GM12864 (cell line): Measurements from ENCODE around the gene DHRS7.

ENCODE experiments used
- DNase-seq: peaks from one replicate; pipeline ENCODE4 v3.0.0-alpha.2; 2011; ENCODE audit warnings: low read depth
- H3K4me3 ChIP-seq: 2 replicates; pipeline ENCODE4 v1.5.1; 2011; ENCODE audit warnings: mild to moderate bottlenecking, low read depth, low read length, control low read depth
- CTCF ChIP-seq: IDR thresholded peaks from 2 replicates; pipeline ENCODE4 v1.5.1; 2011; ENCODE audit warnings: low read depth, mild to moderate bottlenecking, moderate library complexity, low read length, control low read depth, inconsistent platforms; ENCODE audit errors: missing control alignments

Gene DHRS7

DNA sequence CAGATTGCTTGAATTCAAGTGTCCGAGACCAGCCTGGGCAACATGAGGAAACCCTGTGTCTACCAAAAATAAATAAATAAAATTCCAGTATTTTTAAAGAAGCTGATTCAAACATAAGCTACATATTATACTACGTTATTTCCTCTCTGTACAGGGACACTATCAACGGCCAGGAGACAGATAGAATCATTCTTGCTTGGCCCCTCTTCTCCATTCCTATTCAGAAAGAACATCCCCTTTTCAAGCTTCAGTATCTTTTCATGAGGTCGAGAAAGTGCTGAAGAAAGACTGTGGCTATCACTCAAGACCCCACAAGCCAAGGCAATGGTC is 314 bp upstream of the DHRS7 start:
- TF ChIP-seq CTCF: no peak
- peak overlapping the region; percentile 86 for H3K4me3 ChIP-seq
- no peak for DNase-seq

GRCh38 chr14:60164404-60164711 is 840 bp downstream of the DHRS7 start:
- DNase-seq: no peak
- no peak for TF ChIP-seq CTCF
- peak overlapping the region; percentile 86 for H3K4me3 ChIP-seq

DNA sequence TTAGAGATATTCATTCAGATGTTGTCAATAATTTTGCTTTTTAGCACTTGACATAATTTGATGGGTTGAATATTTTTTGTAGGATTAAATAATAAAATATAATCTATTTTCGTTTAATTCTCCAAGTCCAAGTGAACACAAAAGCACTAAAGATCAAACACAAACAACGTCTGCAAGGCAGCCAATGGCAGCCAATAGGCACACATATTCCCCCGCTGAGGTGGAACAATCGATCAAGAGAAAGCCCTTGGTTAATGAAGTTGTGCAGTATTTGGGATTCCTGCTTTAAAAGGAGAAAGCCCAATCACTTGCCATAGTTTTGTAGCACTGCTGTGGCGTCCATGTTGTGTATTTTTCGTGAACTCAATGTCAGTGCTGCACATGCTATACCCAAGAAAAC is 1.5 kb downstream of the DHRS7 start:
- DNase-seq: no peak
- peak overlapping the region; percentile 86; the same call in 1 of the 2 replicates for H3K4me3 ChIP-seq
- TF ChIP-seq CTCF: no peak

- no peak overlapping the region for H3K4me3 ChIP-seq
- DNase-seq: no peak
- no peak for TF ChIP-seq CTCF
Observed at GRCh38 chr14:60161196-60162107, 3.7 kb downstream of the DHRS7 start.

GRCh38 chr14:60160422-60160821 is 4.8 kb downstream of the DHRS7 start:
- no peak for TF ChIP-seq CTCF
- no peak overlapping the region for H3K4me3 ChIP-seq

DNA sequence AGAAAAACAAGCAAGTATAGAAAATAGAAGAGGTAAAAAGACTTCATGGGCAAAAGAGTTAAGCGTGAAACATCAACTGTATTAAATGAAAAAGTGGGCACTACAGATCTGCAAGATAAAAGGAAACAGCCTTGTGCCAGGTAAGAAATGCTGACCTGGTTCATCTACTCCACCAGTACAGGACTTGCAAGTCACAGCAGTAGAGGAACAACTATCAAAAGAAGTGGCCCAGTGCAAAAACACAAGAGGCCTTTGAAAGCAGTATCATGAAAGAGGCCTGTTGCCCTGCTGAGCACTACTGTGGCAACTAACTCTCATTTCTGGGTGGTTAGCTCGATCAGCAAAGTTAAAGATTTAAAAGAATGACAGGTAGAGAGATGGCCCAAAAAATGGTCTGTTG is 10.5 kb downstream of the DHRS7 start:
- no peak for DNase-seq
- no peak for TF ChIP-seq CTCF
- no peak overlapping the region for H3K4me3 ChIP-seq

More at GRCh38 chr14:60160422-60160821, 4.8 kb downstream of the DHRS7 start:
- DNase-seq: no peak

DNA sequence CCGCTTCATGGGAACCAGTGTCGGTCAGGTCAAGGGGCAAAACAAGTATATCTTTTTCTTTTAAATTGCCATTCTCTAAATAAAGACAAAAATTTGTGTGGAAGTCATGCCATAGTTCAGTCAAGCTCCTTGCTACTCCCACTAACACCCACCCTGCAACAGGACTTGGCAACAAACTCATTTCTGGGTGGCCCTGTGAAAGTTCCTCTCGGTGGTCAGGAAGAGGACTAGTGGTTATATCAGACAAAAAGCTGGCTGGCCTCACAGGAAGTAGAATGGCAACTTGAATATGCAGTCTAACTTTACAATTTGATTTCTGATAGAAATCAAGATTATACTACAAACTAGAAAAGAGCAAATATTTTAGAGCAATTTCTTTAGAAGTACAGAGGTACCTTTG is 11.2 kb downstream of the DHRS7 start:
- no peak for TF ChIP-seq CTCF
- no peak overlapping the region for H3K4me3 ChIP-seq
- DNase-seq: no peak
